HG03103 (cell line): Measurements from ENCODE around the gene FGGY.
"Not testable (repeated sequence)": the region's sequence is repeated elsewhere in the genome, so short reads cannot be mapped to it uniquely, and the experiment has no call there.

Source experiments
- ATAC-seq: cut with Tn5 transposase; IDR thresholded peaks from one replicate; pipeline ENCODE4 v1.9.1; 2021; ENCODE audit warnings: low read depth; ENCODE audit not compliant: unreplicated experiment

The FGGY gene

GRCh38 chr1:59288046-59288445 lies 8.8 kb upstream of the FGGY start:
- ATAC-seq: no peak

GRCh38 chr1:59289570-59289969 lies 7.3 kb upstream of the FGGY start:
- ATAC-seq: no peak

DNA sequence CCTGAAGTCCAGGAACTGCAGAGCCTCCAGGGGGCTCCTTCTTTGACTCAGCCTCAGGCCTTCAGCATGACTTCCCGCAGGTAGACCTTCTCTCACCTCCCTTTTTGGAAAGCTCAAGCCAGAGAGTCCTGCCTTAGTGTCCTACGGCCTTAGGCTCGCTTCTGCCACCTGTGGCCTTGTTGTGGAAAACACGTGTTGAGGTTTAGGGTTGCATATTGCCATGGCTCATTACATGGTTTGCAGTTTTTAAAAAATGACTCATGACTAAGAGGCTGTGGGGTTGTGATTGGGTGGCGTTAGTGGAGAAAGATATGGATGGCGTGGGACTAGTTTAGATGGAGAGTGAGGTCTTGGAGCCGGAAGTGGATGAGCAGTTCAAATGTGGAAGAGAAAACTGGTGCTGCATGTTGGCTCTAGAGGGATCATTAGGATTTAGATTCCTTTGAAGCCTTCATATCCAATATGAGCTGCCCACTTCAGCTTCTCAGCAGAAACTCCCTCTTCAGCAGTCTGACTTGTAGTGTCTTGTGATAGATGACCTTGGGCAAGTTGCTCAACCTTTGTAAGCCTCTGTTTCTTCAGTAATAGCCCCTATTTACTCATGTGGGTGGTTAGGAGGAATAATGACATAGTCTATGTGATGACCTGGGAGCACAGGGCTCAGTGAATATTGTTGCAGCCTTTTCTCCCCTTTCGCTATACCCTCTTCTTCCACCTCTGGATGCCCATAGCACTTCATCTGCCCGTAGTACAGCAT lies 6.5 kb upstream of the FGGY start:
- ATAC-seq: peak; percentile 69

DNA sequence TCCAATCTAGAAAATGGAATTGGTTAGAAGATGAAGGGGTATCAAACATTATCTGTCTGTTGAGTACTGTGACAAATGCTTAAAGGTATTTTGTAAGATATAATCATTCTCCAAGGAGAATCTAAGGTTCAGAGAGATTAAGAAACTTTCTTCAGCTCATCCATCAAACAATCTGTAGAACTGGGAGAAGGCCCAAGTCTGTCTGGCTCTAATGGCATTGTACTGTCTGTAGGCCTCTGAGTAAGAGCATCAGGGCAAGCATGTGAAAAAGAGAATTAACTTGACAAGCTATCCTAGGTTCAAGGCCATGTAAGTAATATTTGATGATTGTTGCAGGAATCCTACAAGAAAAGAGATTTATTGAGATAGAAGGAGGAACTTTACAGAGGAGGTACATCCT lies 5.3 kb upstream of the FGGY start:
- no peak for ATAC-seq

DNA sequence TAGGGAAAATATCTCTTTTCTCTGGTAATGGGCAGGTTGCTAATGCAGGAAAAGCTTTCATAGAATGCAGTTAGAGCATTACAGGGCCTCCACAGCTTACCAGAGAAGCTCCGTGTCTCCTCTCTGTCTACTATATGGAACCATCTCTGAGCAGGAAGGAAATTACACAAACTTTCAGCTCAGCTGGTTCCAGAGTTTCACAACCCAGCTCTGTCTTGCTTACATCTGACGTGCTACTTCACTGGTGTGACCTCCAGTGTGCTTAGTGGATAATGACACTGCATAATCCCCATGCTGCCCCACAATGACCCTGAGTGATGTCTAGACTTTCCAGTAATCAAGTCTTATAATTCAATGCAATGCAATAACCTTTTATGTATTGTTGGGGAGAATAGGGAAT lies 4.3 kb upstream of the FGGY start:
- ATAC-seq: peak; percentile 30

- no peak for ATAC-seq
Measured at GRCh38 chr1:59293206-59293605, 3.7 kb upstream of the FGGY start.

- no peak for ATAC-seq
Measured at GRCh38 chr1:59293849-59294248, 3.0 kb upstream of the FGGY start.

- no peak for ATAC-seq
Measured at GRCh38 chr1:59294423-59294822, 2.5 kb upstream of the FGGY start.

- ATAC-seq: no peak
Measured at GRCh38 chr1:59295618-59296017, 1.3 kb upstream of the FGGY start.

GRCh38 chr1:59298026-59298583 lies 1.2 kb downstream of the FGGY start:
- ATAC-seq: no peak

DNA sequence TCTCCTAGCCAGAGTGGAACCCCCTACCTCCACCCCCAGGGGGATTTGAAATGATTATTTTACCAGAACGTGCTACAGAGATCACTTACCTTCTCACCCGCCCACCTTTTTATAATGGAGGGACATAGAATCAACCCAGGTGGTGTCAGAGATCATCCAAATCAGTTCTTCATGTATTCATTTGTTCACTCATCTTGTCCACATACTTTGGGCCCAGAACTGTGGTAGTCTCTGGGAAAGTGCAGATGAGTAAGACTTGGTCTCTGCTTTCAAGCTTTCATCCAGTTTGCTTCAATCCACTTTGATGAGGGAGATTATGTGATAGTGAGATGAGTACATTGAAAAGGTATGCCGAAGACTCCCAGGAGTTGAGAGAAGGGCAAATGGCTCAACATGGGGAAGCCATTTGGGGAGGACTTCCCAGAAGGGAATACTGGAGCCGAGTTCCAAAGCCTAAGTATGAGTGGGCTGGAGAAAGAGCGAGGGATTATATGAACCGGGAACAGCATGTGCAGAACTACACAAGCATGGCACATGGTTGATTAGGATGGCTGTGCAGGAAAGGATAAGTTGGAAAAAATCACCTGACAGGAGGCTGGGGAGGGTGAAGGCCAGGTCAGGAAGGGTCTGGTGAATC lies 1.9 kb downstream of the FGGY start:
- no peak for ATAC-seq

- ATAC-seq: not testable (repeated sequence)
Measured at GRCh38 chr1:59299670-59300069, 2.8 kb downstream of the FGGY start.

- no peak for ATAC-seq
Measured at GRCh38 chr1:59302297-59302696, 5.4 kb downstream of the FGGY start.

GRCh38 chr1:59302871-59303270 lies 6.0 kb downstream of the FGGY start:
- ATAC-seq: no peak

GRCh38 chr1:59305188-59305587 lies 8.3 kb downstream of the FGGY start:
- ATAC-seq: no peak

DNA sequence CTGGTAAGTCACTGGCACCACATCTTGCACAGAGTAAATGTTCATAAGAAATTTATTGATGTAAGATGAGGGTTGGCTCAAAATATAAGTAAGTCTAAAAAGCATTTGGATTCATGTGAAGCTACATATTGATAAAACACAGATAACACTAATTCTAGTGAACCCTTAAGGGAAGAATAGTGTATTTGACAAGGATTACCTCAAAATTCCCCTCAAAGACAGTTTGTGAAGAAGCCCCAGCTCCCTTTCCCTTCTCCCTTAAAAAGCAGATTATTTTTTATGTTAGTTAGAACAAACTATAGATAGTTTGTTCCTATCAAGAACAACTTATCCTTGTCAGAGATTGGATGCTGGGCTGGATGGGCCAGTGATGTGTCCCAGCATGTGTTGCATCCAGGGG lies 10.7 kb downstream of the FGGY start:
- ATAC-seq: no peak

DNA sequence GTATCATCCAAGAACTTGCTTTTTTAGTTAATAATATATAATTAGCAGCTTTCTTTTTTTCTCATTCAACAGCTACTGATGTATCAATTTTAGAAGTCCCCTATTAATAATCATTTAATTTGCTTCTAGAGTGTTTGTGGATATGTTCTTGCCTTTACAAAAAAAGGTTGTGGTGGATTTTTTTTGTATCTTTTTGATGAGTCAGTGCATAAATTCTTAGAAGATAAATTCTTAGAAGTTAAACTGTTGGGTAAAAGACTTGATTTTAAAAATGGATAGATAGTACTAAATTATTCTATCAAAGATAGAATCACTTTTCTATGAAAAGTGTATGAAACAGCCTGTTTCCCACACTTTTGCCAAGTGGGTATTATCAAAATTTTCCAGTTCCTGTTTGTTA lies 11.9 kb downstream of the FGGY start:
- no peak for ATAC-seq

DNA sequence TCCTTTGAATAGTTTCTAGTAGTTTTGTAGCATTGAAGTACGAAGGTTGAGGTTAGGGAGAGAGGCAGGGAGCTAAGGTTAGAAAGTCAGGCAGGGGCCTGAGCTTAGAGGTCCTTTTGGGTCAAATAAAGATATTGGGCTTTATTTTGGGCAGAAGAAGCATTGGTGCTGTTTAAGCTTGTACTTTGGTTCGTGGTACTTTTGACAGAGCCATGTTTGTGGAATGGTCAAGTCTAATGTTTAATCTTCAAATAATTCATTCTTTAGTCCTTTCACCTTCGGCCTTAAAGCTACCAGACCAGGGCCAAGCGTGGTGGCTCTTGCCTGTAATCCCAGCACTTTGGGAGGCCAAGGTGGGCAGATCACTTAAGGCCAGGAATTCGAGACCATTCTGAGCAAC lies 12.5 kb downstream of the FGGY start:
- no peak for ATAC-seq

GRCh38 chr1:59309795-59310548 lies 13.1 kb downstream of the FGGY start:
- no peak for ATAC-seq

DNA sequence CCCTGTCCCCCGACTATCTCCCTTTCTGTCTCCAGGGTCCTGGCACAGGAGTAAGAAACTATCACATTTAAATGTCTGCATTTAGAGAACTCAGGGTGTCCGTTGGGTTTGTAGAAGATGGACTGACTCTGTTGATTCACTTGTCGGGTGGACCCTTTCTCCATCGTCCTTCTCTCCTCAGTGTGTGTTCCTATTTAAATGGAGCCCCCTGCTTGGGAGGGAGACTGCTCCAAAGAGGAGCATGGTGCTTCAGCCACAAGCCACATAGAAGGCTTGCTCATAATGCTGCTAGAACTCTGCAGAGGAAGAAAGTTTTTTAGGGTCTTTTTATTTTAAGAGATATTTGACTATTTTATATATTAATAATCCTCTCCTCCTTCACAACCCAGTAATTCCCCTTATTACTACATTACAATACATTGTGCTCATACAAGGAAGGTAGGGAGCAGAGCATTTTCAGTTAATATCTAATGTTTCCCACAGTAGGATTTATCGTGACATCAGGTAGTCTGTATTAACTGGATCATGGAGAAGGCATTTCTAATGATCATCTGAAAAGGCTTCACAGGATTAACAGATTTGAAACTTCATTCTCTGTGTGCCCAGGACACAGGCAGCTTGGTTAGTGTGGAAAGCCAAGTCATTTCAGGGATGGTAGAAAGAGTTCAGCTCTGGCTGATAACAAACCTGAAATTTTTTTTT lies 13.8 kb downstream of the FGGY start:
- ATAC-seq: no peak
